ENCODE results near the gene ARHGEF7.

The ARHGEF7 gene

DNA sequence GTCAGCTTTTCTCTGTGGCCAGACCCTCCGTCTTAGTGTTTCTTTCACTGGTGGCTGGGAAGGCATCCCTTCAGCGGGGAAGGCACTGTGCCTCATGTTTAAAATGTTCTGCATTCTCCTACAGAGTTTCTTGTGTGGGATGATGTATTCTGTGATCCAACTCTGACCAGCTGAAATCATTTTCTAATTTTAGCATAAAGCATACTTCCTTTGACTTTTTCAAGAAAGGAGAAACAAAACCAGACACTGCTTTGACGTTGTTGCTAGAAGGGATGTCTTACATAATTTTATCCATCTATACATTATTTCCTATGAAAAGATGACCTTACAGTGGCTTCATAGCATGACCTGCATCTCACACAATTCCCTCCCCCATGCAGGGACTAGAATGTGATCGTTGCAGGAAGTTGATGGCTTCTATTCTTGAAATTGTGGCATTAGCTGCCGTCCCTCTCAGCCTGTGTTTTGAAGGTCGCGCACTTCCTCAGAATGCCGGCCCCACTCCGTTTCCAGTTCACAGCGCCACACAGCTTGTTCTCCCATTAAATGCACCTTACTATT lies 166.7 kb downstream of the ARHGEF7 start:
- DNase-seq, result no peak

DNA sequence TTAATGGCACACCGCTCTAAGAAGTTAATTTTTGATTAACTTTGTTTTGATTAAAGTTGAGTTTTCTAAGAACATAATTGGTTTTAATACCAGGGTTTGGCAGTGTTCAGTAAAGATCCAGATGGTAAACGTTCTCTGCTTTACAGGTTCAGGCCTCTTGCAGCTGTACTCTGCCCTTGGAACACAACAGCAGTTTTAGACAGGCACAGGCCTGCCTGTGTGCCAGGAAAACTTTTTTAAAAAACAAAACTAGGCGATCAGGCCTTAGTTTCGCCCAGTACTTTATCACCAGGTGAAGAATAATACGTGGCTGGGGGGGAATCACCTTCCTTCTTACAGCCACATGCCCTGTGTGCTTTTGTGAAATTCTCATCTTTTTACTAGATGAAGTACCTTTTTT lies 167.3 kb downstream of the ARHGEF7 start:
- DNase-seq, result no peak

DNA sequence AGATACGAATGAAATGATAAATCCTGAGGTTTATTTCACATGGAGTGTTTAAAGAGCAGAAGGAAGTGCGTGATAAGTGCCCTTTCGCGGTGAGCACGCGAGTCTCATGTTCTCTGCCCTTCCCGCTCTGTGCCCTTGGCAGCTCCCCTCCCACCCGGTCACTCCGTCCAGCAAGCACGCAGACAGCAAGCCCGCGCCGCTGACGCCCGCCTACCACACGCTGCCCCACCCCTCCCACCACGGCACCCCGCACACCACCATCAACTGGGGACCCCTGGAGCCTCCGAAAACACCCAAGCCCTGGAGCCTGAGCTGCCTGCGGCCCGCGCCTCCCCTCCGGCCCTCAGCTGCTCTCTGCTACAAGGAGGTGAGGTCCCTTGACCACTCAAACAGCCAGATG lies 167.9 kb downstream of the ARHGEF7 start:
- DNase-seq, result no peak

DNA sequence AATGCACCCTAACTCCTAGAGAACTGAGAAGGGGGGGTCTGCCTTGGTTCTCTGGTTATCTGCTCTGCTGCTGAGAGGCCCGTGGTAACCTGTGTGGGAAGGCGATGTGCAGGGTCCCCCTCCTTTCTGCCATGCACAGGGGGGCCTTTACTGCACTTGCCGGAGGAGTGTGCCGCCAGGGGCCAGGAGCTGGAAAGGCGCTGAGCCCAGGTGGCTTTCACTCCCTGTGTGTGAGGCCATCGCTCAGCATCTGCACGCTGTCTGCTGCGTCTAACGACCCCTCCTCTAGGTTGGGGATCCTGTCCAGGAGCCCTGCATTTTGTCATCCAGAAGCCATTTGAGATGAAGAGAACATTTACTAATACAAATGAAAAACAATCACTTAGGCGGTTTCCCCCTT lies 168.3 kb downstream of the ARHGEF7 start:
- DNase-seq, result no peak

DNA sequence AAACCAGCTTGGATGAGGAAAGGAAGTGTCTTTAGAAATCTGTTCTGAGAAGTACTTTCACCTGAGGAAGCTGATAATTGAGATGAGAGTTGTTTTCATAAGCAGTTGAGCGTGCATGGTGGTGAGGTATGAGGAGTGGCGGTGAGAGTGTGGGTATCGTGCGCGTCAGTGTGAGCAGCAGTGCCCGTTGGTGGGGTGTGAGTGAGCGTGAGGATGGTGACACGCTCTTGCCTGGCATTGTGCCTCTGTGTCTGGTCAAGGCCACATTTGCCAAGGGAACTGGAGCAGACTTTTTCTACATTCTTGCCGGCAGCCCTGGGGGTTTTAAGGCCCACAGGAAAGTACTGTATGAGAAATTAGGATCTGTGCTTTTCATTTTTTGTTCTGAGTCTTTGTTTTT lies 168.9 kb downstream of the ARHGEF7 start:
- no peak for DNase-seq

DNA sequence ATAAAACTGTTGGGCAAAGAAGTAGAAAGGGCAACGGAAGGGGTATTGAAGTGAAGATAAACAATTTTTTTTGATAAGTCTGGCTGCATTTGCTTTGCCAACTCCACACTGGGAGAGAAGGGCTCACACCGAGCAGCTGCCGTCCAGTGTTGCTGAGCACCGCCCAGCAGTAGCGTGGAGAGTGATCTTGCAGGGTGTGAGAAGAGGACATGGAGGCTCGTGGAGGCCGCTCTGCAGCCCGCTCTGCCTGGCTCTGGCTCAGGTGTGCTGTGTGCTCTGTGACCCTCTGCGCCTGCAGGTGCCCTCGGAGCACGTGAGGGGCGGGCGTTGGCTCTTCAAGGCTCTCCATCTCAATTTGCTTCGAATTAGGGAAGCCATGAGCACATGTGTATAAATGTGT lies 169.5 kb downstream of the ARHGEF7 start:
- no peak for DNase-seq

DNA sequence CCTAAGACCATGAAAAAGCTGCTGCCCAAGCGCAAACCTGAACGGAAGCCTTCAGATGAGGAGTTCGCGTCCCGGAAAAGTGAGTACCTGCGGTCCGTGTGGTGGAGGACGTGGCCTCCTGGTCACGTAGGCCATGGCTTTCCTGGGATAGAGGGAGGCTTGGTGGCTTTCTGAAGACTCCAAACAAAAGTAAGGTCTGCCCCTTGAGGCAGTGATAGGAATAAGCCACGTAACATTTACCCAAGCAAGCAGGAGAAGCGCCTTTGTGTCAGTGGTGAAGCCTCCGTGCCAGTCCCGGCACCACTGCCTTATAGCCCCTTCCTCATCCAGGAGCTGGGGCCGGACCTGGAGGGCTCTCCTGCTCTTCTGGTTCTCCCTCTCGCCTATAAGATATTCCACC lies 171.1 kb downstream of the ARHGEF7 start:
- no peak for DNase-seq

DNA sequence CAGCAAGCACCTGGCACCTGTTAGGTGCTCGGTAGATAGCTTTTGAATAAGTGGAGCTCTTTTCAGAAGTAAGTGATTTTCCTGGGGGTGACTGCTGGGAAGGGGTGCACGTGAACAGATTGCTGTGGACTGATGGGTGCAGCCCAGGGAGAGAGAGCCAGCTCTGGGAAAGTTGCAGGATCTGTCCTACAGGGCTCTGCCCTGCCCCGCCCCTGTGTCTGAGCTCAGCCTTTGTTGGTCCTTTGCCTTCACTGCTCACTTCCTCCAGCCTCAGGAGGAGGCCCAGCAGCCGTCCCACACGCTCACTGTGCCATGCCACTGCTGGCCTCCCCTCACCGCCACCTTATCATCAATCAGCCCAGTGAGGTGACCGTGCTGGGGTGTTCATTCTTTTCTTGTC lies 171.6 kb downstream of the ARHGEF7 start:
- no peak for DNase-seq

DNA sequence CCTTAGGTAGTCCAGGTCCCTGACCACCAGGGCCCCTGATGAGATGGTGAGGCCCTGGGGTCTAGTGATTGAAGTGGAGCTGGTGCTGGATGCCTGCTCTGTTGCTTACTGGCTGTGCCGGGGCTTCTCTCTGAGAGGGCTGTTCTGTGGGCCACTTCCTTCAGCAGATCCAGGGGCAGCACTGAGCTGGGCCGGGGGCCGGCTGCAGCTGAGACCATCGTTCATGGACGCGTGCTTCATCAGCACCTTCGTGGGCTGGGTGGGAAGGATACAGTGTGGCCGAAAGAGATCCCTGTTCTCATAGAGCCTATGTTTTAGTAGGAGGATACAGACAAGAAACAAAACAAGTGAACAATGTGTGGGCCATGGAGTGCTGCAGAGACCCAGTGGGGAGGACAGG lies 172.1 kb downstream of the ARHGEF7 start:
- DNase-seq, result no peak

DNA sequence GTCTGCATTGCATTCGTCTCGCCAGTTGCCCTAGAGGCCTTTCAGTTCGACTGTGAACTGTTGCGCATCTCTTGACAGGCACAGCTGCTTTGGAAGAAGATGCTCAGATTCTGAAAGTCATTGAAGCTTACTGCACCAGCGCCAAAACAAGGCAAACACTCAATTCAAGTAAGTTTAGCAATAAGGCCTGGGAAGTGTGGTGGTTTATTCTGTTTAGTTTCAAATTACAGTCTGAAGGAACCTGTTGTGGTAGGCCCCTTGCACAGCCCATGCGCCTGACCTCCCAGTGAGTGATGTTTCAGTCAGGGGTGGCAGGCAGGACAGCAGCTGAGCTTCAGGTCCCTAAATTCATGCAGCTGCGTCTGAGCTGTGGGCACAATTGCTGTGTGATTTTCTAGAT lies 173.2 kb downstream of the ARHGEF7 start:
- DNase-seq, result no peak

DNA sequence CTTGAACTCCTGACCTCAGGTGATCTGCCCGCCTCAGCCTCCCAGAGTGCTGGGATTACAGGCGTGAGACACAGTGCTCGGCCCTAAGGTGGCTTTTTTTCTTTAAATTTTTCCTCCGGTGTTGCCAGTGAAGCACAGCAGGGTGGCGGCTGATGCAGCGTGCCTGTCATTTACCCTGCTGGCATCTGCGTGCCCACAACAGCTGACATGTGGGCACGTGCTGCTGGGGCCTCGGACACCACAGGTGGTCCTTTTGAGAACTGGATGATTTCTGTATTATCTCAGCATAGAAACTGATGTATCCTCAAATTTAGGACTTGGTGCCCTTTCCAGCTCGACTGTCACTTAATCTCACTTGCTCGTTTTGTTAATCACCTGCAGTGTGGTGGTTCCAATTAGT lies 174.1 kb downstream of the ARHGEF7 start:
- DNase-seq, result no peak

DNA sequence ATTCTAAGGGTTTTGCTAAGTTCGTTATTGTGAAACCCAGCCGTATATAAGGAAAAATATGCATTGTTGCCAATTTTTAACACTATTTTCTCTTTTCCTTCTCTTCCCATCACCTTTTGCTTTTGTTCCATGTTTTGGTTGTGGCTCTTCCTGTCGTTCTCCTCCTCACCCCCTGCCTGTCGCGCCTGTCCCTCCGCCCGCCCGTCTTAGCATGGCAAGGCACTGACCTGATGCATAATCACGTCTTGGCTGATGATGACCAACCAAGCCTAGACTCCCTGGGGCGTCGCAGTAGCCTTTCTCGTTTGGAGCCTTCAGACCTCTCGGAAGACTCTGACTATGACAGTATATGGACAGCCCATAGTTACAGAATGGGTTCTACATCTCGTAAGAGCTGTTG lies 176.8 kb downstream of the ARHGEF7 start:
- DNase-seq, result no peak

DNA sequence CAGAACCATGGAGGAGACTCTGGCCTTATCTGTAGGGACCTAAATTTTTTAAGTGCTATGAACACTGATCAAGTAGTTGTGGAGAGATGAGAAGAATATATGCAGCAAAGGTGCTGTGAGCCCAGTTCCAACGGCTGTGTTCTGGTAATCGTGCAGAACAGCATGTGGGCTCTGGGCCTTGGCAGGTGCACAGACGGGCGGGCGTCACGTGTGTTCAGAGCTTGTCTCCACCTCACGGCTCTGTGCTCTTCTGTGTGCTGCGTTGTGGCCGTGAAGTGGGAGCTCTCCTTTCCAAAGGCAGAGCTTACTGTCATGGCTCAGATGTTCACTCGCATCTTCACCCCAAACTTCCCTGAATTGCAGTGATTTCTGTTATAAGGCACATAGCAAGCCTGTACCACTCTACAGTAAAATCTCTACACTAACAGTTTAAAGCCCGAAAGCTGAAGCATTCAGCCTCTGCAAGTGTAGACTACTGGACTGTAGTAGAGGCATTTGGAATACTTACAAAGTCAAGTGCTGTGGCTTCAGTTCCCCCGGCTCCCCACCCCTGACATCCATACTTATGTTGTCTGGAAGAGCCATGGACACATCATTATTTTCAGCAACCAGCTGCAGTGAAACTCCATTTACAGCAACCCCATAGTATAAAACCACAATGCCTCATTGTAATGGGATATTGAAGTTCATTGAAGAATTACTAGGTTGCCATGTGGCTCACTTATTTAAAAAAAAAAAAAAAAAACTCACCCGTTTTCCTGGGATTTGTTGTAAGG lies 177.8 kb downstream of the ARHGEF7 start:
- DNase-seq, result no peak

DNA sequence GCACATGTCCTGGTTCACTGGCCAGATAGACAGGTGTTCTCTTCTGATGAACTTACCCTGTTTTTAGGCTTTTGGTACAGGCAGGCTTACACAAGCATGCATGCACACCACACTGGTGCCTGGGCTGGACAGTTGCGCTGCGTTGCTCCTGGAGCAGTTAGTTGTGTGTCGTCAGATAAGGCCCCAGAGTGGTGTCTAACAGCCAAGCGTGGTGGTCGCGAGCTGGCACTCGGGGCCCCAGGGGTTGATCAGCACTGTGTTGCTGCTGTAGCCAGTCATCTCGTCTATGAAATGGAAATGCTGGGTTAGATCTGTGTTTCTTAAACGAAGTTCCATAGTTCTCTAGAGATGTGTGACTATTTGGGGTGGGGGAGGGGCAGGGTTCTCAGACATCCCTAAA lies 180.8 kb downstream of the ARHGEF7 start:
- no peak for DNase-seq

DNA sequence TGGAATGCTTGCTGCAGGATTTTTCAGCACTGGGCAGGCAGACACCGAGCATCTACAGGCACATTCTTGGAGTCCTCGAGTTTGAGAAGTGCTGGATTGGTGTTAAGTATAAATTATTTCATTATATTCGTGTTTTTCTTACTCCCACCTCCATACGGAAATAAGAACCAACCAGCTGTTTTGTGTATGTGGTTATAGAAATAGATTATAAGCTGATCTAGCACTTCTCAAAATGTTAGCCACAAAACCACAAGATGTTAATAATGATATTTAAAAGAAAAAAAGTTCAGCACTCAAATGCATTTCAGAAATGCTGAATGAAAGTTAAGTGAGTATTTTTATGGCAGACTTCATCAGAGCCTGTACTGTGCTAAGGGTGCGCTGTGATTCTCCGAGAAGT lies 181.3 kb downstream of the ARHGEF7 start:
- no peak for DNase-seq

DNA sequence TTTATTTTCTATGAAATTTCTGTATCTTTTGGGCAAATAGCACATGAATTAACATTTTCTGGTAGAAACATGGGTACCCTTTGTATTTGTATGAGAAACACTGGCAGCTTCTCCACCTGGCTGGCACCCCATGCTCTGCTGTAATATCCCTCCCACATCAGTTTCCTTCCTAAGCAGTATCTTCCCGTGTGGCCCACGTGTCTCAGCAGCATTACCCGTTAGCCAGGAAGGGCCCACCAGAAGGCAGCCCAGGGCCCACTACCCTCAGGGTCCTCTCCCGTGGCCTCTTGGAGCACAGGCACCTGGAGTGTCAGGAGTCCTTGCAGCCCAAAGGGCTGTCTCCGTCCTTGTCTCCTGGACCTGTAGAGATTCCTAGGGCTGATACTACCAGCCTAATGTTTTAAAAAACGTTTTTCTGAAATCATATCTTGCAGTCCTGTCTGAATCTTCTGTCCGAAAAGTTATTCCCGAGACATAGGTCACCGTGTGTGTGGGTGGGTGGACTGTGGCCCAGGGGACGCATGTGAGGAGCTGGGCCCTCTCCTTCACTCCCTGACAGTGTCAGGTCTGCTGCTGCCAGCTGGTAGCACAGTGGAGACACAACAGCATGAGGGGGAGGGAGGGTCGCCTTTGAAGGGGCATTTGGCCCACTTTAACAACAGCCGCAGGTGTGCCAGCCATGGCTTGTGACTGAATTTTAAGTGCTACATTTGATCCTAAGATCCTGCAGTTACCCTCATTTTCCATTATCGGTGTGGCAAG lies 183.3 kb downstream of the ARHGEF7 start:
- DNase-seq, result no peak

DNA sequence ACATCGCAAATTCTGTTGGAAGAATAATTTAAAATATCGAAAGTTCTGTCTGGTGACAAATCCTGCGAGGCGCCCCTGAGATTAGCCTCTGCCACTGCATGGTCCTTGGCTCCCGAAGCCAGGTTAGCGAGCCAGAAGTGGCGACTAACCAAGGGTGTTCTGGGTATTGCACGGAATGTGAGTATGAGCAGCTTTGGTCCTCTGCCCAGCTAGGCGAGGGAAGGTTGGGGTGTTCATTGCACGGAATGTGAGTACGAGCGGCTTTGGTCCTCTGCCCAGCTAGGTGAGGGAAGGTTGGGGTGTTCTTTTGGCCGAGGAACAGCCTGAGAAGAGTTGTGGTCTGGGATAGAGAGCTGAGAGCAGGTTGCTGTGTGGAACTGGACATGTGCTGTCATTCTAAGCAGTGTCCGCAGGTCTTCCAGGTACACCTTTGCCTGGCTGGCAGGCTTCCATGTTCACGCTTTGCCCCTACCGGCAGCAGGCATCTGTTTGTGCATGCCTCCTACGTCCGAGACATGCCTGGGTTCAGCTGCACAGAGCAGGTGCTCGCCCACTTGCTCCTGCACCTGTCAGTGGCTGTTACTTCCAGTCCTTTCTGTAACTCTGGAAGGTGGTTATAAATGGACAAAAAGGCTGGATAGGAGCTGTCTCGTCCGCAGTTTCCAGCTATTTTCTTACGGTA lies 187.1 kb downstream of the ARHGEF7 start:
- no peak for DNase-seq

DNA sequence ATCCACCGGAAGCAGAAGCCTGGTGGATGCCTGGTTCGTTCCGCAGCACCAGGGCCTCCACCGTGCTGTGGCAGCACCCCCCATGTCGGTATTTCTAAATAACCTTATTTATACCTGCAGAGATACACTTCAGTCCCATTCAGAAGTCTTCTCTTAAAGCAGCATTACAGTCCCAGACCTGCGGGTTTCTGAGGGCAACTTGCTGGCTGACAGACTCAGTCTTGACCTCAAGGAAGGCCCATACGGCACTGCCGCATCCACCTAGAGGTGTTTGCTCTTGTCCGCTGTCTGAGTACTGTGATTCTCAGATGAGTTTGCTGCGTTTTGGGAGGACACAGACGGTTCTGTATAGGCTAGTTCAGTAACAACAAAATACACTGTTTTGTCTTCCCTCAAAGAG lies 188.4 kb downstream of the ARHGEF7 start:
- DNase-seq, result no peak

DNA sequence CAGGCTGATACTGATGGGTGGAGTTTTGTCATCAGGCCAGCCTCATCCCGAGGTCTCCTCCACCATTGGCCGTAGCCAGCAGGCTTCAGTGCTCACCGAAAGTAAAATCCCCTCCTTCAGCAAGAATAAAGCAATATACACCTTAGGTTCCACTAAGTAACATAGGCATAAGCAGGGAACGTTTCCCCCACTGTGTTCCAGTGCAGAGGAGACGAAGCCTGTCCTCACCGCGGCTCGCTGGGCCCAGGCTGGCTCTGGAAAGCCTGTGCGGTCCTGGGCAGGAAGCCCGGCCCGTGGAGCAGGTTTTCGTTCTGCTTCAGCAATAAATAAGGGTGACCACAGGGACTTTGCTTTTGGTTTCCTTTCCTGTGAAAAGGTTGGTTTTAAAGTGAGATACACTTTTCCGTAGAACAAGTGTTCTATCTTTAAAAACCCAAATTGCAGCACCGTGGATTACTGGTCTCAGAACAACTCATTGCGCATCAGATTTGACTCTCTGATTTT lies 189.0 kb downstream of the ARHGEF7 start:
- DNase-seq, result no peak

DNA sequence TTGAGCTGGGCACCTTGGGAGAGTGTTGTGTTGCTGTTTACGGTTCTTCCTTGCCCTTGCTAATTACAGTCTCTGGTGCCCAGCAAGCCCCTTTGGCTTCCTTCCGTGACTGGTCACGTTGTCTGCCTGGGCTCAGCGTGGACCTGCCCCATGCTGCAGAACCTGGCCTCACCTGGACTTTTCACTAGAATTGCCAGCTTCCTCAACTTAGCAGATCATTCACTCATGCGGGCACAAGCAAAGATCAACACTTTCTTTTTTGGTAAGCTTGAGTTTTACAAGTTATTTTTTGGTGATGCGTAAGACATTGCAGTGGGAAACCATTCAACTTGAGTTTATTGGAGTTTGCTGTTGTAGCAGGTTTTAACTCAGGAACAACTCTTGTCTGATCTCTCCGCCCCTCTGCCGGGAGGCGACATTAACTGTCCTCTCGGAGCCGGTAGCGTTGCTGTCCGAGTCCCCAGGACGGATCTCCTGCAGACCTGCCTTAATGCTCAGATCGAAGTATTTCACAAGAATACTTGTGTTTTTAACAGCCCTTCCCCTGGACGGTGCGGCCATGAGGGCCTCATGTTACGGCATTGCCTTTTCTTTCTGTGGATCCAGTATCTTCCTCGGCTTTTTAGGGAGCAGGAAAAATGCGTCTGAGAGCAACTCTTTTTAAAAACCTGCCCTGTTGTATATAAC lies 189.6 kb downstream of the ARHGEF7 start:
- DNase-seq, result no peak

DNA sequence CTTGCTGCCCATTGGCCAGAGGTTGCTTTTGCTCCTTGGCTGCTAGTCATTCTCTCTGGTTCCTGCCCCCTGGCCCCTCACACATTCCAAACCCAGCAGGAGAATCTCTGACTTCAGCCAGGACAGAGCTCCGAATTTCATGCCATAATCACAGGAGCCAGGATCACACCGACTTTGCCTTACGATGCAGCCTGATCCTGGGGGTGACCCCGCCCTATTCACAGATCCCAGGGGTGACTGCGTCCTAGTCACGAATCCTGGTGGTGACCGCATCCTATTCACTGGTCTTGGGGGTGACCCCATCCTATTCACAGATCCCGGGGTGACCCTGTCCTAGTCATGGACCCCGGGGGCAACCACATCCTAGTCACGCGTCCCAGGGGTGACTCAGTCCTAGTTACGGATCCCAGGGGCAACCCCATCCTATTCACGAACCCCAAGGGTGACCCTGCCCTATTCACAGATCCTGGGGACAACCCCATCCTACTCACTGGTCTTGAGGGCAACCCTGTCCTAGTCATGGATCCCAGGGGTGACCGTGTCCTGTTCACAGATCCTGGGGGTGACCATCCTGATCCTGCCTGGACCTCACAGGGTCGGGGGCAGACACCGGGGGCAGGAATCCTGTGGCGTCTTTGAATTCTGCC lies 198.0 kb downstream of the ARHGEF7 start:
- DNase-seq, result no peak

DNA sequence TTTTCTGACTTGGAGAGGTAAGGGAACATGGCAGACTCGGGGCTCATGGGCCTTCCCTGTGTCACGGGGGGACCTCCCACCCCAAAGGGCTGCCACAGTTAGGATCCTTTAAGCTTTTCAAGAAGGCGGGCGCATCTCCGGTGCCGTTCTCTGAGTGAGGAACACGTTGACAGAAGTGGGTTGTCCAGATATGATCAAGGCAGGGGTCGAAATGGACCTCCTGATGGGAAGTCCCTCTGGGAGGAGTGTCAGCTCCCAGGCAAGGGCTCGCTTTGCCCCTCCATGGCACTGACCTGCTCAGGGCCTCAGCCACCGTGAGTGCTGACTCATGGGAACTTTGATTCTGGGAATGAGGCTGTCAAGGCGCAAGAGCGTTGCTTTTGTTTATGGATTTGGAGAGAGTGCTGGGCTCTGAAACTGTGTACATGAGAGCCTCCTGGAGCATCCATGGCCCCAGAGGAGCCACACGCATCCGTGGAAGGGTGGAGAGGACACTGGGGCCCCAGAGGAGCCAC lies 198.9 kb downstream of the ARHGEF7 start:
- DNase-seq, result no peak

Data from stimulated activated CD4-positive, alpha-beta T cell treated with anti-CD3 and anti-CD28 coated beads, Interleukin-4, amount 100 ng/mL, for 1 hour (primary cell).